ENCODE measurements around the gene BORCS5. TPM values are rescaled to one million over a fixed set of nuclear protein-coding genes. Genes with fewer than 3 reads are reported as not detected.

BORCS5 gene
- total and polyA plus RNA-seq, 2 experiments from 2014 or later = 7.7 to 14.1 TPM

DNA sequence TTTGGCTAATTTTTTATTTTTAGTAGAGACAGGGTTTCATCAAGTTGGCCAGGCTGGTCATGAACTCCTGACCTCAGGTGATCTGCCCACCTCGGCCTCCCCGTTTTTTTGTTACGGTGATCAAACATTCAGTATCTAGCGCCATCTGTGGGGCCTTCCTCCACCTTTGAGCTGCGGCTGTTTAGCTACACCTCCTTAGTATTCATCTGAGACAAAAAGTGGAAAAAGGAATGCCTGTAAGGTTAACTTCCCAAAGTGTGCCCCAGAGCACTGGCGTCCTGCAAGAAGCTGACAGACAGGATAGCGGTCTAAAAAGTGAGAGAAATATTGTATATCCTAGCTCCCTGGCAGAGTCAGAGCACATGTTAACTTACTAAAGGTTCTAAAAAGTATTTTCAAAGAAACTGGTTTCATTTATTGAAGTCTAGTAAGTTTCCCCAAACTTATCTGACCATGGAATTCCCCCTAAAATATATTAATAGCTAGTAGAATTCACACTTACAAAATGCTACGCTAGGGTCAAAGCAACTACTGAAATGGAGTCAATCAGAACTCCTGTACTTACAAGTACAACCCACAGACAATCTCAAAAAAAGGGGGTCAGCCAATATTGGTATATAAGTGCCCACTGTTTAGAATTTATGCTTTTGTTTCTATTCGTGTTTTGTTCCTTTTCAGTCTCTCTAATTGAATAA lies 146.7 kb downstream of the BORCS5 start:
- H3K27ac ChIP-seq = no peak overlapping the region
- TF ChIP-seq EZH2 (IDR thresholded peaks at IDR 0.05; ENCODE audit: insufficient read depth, poor library complexity, severe bottlenecking) = no peak
- TF ChIP-seq EZH2phosphoT487 (IDR thresholded peaks at IDR 0.05; ENCODE audit: insufficient read depth, low read depth) = no peak
- WGBS, 2 experiments (ENCODE audit: low coverage in 1 of 2, low lambda C conversion rate in 2 of 2, missing lambda C conversion rate in 2 of 2) = 97 to 98% methylated on average over 9 of the region's 9 CpGs

DNA sequence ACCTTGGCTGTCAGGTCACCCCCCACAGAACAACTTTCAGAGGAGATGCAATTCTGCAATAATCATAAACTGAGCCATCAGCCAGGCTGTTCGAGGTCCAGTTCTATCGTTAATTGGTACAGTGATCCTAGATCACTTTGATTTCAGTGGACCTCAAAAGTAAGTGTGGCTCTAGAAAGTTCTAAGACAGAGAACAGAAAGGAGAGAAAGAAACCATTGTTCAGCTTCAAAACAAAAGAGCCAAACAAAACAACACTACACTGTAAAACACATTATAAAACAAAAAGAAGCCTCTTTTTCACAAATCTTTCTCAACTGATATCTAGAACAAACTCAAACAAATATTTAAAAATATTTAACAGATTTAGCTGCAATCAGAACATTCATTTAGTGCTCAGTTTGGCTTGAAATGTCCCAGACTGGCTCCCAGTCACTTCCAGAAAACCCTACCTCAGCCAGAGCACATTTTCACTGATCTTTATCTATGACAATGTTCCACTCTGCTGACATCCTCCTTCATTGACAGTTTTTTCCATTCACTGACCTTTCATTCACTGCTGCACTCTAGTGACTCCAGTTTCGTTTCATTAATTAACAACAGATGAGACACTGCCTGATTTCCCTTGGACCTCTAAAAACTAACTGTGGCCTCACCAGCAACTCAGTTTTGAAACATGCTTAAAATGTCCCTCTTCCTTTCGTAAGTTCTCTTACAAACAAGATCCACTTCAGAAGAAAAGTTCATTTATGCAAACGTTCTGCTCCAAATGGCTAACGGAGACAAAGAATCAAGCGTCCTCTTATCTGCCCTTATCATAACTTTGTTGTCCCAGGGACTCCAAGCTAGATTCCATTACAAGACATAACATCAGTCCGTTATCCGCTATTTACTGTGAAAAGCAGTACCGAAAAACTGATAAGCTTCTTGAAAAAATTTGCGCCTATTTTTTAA lies 148.9 kb downstream of the BORCS5 start:
- peak overlapping the region; percentile 94 for H3K27ac ChIP-seq
- H3K9me2 ChIP-seq (ENCODE audit: insufficient read depth) = no peaks in the 10 kb centered on the region
- H3K4me1 ChIP-seq (ENCODE audit: insufficient read depth) = peaks cover 49% of the 10 kb centered on the region
- H3K4me3 ChIP-seq = peak overlapping the region; percentile 70
- H4K20me1 ChIP-seq (ENCODE audit: insufficient read depth) = no peaks in the 10 kb centered on the region
- H2AFZ ChIP-seq = peak overlapping the region; percentile 74
- H3K27me3 ChIP-seq (replicated peaks; ENCODE audit: insufficient read depth) = no peaks in the 10 kb centered on the region
- TF ChIP-seq EZH2 (IDR thresholded peaks at IDR 0.05; ENCODE audit: insufficient read depth, poor library complexity, severe bottlenecking) (no peak), EZH2phosphoT487 (IDR thresholded peaks at IDR 0.05; ENCODE audit: insufficient read depth, low read depth) (no peak)
- peak overlapping the region; percentile 97 for H3K4me2 ChIP-seq (ENCODE audit: unreplicated experiment)
- in situ Hi-C loops (cut with MboI) = no loop called here
- H3F3A ChIP-seq (ENCODE audit: insufficient read depth) = peaks cover 54% of the 10 kb centered on the region
- 6% methylated on average over 11 of the region's 11 CpGs for WGBS, 2 experiments (ENCODE audit: low coverage in 1 of 2, low lambda C conversion rate in 2 of 2, missing lambda C conversion rate in 2 of 2)
- H3K9ac ChIP-seq = peak overlapping the region; percentile 79
- H3K36me3 ChIP-seq (ENCODE audit: low read depth) = no peaks in the 10 kb centered on the region
- DNase-seq = peak; percentile 89
- H3K79me2 ChIP-seq (ENCODE audit: insufficient read depth) = peaks cover 33% of the 10 kb centered on the region
- no peaks in the 10 kb centered on the region for H3K9me3 ChIP-seq (ENCODE audit: low read depth)

More for the DNA sequence above, 146.7 kb downstream of the BORCS5 start:
- Histone ChIP-seq H3K9ac (no peak overlapping the region), H3K9me2 (ENCODE audit: insufficient read depth) (no peaks in the 10 kb centered on the region), H4K20me1 (ENCODE audit: insufficient read depth) (no peaks in the 10 kb centered on the region), H3K36me3 (ENCODE audit: low read depth) (no peaks in the 10 kb centered on the region), H2AFZ (no peak overlapping the region), H3K4me1 (ENCODE audit: insufficient read depth) (peaks cover 27% of the 10 kb centered on the region), H3K4me3 (no peak overlapping the region), H3K27me3 (replicated peaks; ENCODE audit: insufficient read depth) (no peaks in the 10 kb centered on the region), H3F3A (ENCODE audit: insufficient read depth) (peaks cover 35% of the 10 kb centered on the region), H3K9me3 (ENCODE audit: low read depth) (no peaks in the 10 kb centered on the region), H3K4me2 (ENCODE audit: unreplicated experiment) (no peak overlapping the region), H3K79me2 (ENCODE audit: insufficient read depth) (peaks cover 25% of the 10 kb centered on the region)
- no peak for DNase-seq
- in situ Hi-C loops (cut with MboI) = no loop called here

DNA sequence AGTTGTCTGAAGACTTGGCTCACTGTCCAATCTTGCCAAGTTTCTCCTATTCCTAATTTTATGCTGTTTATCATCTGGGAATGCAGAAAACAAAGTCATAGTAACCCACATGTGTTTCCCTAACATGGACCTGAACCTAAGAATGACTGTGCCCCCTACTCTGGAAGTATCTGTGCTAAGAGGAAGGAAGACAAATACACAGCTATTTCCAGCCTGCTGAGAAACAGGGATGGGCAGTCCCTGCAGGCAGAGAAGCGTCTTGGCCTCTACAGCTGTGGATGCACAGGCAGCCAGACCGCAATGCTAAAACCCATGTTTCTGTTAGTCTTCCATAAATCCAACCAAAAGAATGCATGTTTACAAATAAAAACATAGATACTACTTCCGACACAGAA lies 149.6 kb downstream of the BORCS5 start:
- Histone ChIP-seq H3K4me3 (peak overlapping the region; percentile 70), H3K79me2 (ENCODE audit: insufficient read depth) (peaks cover 33% of the 10 kb centered on the region), H3K27me3 (replicated peaks; ENCODE audit: insufficient read depth) (no peaks in the 10 kb centered on the region), H3F3A (ENCODE audit: insufficient read depth) (peaks cover 61% of the 10 kb centered on the region), H3K4me2 (ENCODE audit: unreplicated experiment) (peak overlapping the region; percentile 97), H2AFZ (peak overlapping the region; percentile 74), H3K9me2 (ENCODE audit: insufficient read depth) (no peaks in the 10 kb centered on the region), H3K9me3 (ENCODE audit: low read depth) (no peaks in the 10 kb centered on the region), H4K20me1 (ENCODE audit: insufficient read depth) (no peaks in the 10 kb centered on the region), H3K9ac (peak overlapping the region; percentile 79), H3K4me1 (ENCODE audit: insufficient read depth) (peaks cover 56% of the 10 kb centered on the region), H3K27ac (peak overlapping the region; percentile 94), H3K36me3 (ENCODE audit: low read depth) (no peaks in the 10 kb centered on the region)
- TF ChIP-seq EZH2 (IDR thresholded peaks at IDR 0.05; ENCODE audit: insufficient read depth, poor library complexity, severe bottlenecking) (no peak), EZH2phosphoT487 (IDR thresholded peaks at IDR 0.05; ENCODE audit: insufficient read depth, low read depth) (no peak)
- peak; percentile 77 for DNase-seq
- in situ Hi-C loops (cut with MboI) = no loop called here
- 11% methylated on average over 3 of the region's 3 CpGs for WGBS, 2 experiments (ENCODE audit: low coverage in 1 of 2, low lambda C conversion rate in 2 of 2, missing lambda C conversion rate in 2 of 2)

DNA sequence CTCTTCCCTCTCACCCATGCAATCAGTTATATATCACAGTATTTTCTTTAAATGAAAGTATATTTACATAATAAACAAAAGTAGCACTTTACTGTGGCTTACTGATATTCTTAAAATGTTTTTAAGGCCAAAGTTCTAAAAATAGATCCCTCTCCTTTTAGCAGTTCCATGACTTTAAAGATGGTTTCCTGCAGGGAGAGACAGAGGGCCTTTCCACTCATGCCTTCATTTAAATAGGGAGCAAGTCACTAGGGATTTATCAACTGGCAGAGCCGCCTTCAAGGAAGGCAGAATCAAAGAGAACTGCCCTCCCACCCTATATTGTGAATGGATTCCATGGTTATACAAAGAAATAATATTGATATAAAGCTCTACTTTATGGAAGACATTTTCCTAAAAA lies 150.2 kb downstream of the BORCS5 start:
- Histone ChIP-seq H3F3A (ENCODE audit: insufficient read depth) (peaks cover 64% of the 10 kb centered on the region), H3K79me2 (ENCODE audit: insufficient read depth) (peaks cover 33% of the 10 kb centered on the region), H3K9me2 (ENCODE audit: insufficient read depth) (no peaks in the 10 kb centered on the region), H3K27me3 (replicated peaks; ENCODE audit: insufficient read depth) (no peaks in the 10 kb centered on the region), H3K4me1 (ENCODE audit: insufficient read depth) (peaks cover 62% of the 10 kb centered on the region), H3K4me3 (0 out of 2 replicates have a peak overlapping the region, but pooled peaks have one; percentile 70), H3K27ac (peak overlapping the region; percentile 94), H4K20me1 (ENCODE audit: insufficient read depth) (no peaks in the 10 kb centered on the region), H3K36me3 (ENCODE audit: low read depth) (no peaks in the 10 kb centered on the region), H3K4me2 (ENCODE audit: unreplicated experiment) (peak overlapping the region; percentile 97), H3K9ac (peak overlapping the region; percentile 79), H2AFZ (no peak overlapping the region), H3K9me3 (ENCODE audit: low read depth) (no peaks in the 10 kb centered on the region)
- no peak for TF ChIP-seq EZH2phosphoT487 (IDR thresholded peaks at IDR 0.05; ENCODE audit: insufficient read depth, low read depth)
- TF ChIP-seq EZH2 (IDR thresholded peaks at IDR 0.05; ENCODE audit: insufficient read depth, poor library complexity, severe bottlenecking) = no peak
- DNase-seq = no peak
- 95 to 100% methylated on average over 1 of the region's 1 CpG for WGBS, 2 experiments (ENCODE audit: low coverage in 1 of 2, low lambda C conversion rate in 2 of 2, missing lambda C conversion rate in 2 of 2)
- in situ Hi-C loops (cut with MboI) = no loop called here

All from GM23248 (cell line).